Measurements from ENCODE around the gene PLAGL1.
"Not testable (repeated sequence)": the region's sequence is repeated elsewhere in the genome, so short reads cannot be mapped to it uniquely, and the experiment has no call there.

PLAGL1 gene

GRCh38 chr6:143936778-143937667, 71.0 kb downstream of the PLAGL1 start:
- no peak for DNase-seq (ENCODE audit: low read depth)

- DNase-seq (ENCODE audit: low read depth), result no peak
Measured at GRCh38 chr6:143936347-143936746, 71.7 kb downstream of the PLAGL1 start.

GRCh38 chr6:143934867-143935266, 73.2 kb downstream of the PLAGL1 start:
- no peak for DNase-seq (ENCODE audit: low read depth)

- DNase-seq (ENCODE audit: low read depth), result no peak
Measured at GRCh38 chr6:143934331-143934730, 73.7 kb downstream of the PLAGL1 start.

- no peak for DNase-seq (ENCODE audit: low read depth)
Measured at GRCh38 chr6:143929975-143930374, 78.1 kb downstream of the PLAGL1 start.

GRCh38 chr6:143928853-143929252, 79.2 kb downstream of the PLAGL1 start:
- DNase-seq (ENCODE audit: low read depth), result no peak

GRCh38 chr6:143917026-143917425, 91.0 kb downstream of the PLAGL1 start:
- not testable (repeated sequence) for DNase-seq (ENCODE audit: low read depth)

GRCh38 chr6:143912671-143913070, 95.4 kb downstream of the PLAGL1 start:
- DNase-seq (ENCODE audit: low read depth), result no peak

GRCh38 chr6:143911028-143911427, 97.0 kb downstream of the PLAGL1 start:
- no peak for DNase-seq (ENCODE audit: low read depth)

- DNase-seq (ENCODE audit: low read depth), result no peak
Measured at GRCh38 chr6:143902827-143903226, 105.2 kb downstream of the PLAGL1 start.

GRCh38 chr6:143901885-143902750, 105.9 kb downstream of the PLAGL1 start:
- DNase-seq (ENCODE audit: low read depth), result no peak

- no peak for DNase-seq (ENCODE audit: low read depth)
Measured at GRCh38 chr6:143900358-143900757, 107.7 kb downstream of the PLAGL1 start.

GRCh38 chr6:143896126-143896860, 111.8 kb downstream of the PLAGL1 start:
- no peak for DNase-seq (ENCODE audit: low read depth)

- no peak for DNase-seq (ENCODE audit: low read depth)
Measured at GRCh38 chr6:143894655-143895054, 113.4 kb downstream of the PLAGL1 start.

Measured in stimulated activated CD8-positive, alpha-beta memory T cell treated with anti-CD3 and anti-CD28 coated beads, Interleukin-12 subunit alpha, Interleukin-12 subunit beta, amount 100 ng/mL, for 4 hours (primary cell).